ENCODE results near the gene UMAD1.

Gene UMAD1

GRCh38 chr7:7640221-7641128 lies at the start of gene UMAD1:
TSS of gene UMAD1 (plus strand) at chr7:7640752. CDS start at chr7:7673372, 32,620 bp downstream.
- peak; percentile 96 for DNase-seq

GRCh38 chr7:7595451-7595850 lies 45.1 kb upstream of the UMAD1 start:
- no peak for DNase-seq

DNA sequence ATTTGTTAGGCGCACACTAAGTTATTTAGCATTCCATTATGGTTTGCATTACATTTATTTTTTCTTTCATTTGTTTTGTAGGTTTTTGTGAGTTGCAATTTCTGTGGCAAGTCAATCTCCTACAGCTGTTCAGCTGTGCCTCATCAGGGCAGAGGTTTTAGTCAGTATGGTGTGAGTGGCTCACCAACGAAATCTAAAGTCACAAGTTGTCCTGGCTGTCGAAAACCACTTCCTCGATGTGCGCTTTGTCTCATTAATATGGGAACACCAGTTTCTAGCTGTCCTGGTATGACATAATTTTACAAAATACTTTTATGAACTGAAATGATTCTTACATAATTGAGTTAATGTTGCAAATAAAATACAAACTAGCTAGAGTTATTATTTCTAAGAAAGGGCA lies 44.4 kb upstream of the UMAD1 start:
- no peak for DNase-seq

DNA sequence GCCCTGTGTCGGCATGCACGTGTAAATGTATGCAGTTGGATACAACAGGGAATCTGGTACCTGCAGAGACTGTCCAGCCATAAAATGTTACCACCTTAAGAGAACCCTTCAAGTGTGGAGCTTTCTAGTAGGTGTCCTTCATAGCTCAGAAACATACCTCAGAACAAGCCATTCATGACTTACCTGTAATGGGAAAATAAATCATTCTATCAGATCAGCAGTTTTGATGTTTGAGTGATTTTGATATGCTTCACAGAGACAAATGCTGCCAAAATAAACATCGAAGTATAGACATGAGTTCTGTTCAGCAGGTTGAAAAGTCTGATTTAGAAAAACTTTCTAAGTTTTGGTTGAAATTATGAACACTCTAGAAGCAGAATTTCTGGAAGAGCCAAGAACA lies 33.5 kb upstream of the UMAD1 start:
- DNase-seq, result no peak

- DNase-seq, result no peak
Observed at GRCh38 chr7:7609330-7609729, 31.2 kb upstream of the UMAD1 start.

- DNase-seq, result no peak
Observed at GRCh38 chr7:7612519-7612918, 28.0 kb upstream of the UMAD1 start.

- DNase-seq, result no peak
Observed at GRCh38 chr7:7613210-7613609, 27.3 kb upstream of the UMAD1 start.

GRCh38 chr7:7614018-7614741 lies 26.4 kb upstream of the UMAD1 start:
- no peak for DNase-seq

GRCh38 chr7:7617550-7617949 lies 23.0 kb upstream of the UMAD1 start:
- no peak for DNase-seq

- no peak for DNase-seq
Observed at GRCh38 chr7:7618410-7618809, 22.1 kb upstream of the UMAD1 start.

GRCh38 chr7:7620236-7620635 lies 20.3 kb upstream of the UMAD1 start:
- no peak for DNase-seq

DNA sequence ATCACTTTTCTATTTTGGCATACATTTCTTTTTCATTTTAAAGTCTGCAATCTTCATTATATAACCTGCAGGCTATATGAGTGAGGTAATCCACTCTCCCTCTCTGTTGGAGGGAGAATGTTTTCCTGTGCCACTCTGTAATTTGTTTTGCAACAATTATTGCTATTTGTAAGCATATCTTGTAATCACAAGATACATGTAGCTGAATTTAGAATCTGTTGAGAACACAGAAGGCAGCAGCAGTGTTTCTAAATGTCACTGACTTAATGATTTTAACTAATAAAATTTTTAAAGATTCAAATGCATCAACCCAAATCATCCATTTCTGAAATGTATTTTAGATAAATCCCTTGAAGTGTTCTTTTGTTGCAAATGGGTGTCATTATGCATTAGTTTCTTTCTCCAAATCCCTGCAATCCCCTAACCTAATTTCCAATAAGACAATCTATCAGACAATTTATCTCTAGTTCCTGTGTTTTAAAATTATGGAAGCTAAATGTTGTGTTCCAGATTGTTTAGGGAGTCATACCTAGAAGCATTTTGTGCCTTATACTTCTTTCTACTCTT lies 19.8 kb upstream of the UMAD1 start:
- DNase-seq, result no peak

- no peak for DNase-seq
Observed at GRCh38 chr7:7628476-7628875, 12.1 kb upstream of the UMAD1 start.

- DNase-seq, result no peak
Observed at GRCh38 chr7:7630626-7631329, 9.8 kb upstream of the UMAD1 start.

- DNase-seq, result no peak
Observed at GRCh38 chr7:7639421-7639820, 1.1 kb upstream of the UMAD1 start.

- no peak for DNase-seq
Observed at GRCh38 chr7:7639847-7640220, 718 bp upstream of the UMAD1 start.

- no peak for DNase-seq
Observed at GRCh38 chr7:7641129-7641663, 644 bp downstream of the UMAD1 start.

GRCh38 chr7:7642081-7642480 lies 1.5 kb downstream of the UMAD1 start:
- no peak for DNase-seq

DNA sequence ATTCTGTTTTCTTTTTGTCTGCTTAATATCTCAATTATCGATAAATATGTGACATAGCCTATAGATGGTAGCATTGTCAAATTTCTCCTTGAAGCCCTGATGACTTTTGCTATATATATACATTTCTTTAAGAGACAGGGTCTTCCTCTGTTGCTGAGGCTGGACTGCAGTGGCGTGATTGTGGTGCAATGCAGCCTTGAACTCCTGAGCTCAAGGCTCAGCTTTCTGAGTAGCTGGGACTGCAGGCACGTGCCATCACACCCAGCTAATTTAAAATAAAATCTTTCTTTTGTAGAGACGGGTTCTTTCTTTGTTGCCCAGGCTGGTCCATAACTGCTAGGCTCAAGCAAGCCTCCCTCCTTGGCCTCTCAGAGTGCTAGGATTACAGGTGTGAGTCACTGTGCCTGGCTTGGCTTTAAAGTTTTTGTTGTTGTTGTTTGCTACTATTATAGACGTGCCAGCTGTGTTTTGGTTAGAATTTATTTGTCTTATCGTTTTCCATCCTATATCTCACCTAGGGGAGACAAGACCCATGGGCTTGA lies 7.0 kb downstream of the UMAD1 start:
- no peak for DNase-seq

DNA sequence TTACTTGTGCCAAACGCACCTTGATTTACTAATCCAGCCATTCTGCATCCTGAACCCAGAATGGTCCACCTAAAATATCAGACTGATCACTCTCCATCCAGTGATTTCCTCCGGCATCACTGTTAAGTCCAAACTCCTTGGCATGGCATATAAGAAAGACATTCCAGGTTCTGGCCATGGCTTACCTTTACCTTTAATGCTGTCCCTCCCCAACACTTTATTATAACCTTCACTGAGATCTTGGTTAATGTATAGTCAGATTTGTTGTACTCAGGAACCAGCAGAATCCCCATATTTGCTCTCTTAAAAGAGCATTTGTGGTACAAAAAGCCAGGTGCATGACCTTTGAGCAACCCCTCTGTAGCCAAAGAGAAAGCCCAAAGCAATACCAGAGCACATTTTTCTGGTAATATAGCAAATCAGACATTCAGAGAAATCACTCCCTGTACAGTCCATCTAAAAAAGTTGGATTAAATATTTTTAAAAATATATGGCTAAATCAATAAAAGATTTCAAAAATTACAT lies 10.2 kb downstream of the UMAD1 start:
- DNase-seq, result no peak

DNA sequence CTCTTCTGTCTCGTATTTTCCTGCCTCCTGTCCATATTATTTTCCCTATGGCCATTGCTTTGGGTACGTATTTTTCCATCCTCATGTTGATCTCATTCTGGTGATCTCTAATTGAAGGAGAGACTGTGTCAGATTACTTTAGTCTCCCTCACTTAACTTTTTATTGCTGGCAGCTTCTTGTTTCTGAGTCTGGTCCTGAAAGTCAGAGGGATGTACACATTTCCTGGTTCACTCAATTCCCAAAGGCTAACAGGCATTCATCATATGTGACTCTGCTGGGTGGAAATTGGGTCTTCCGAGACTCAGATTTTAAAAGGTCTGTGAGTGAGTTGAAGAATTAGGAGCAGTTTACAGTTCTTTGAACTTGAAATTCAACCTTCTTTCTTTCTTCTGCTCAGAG lies 10.9 kb downstream of the UMAD1 start:
- no peak for DNase-seq

GRCh38 chr7:7652798-7653540 lies 12.4 kb downstream of the UMAD1 start:
- no peak for DNase-seq

Data from stimulated activated CD8-positive, alpha-beta memory T cell treated with anti-CD3 and anti-CD28 coated beads, Interleukin-4, amount 100 ng/mL, for 48 hours (primary cell).